Esophagus muscularis mucosa (tissue), 4 donors: ENCODE measurements around the gene IRX2. TPM values are rescaled to one million over a fixed set of nuclear protein-coding genes. Genes with fewer than 3 reads are reported as not detected.

ENCODE experiments used
- DNase-seq: peaks from one replicate; pipeline ENCODE4 v3.0.0-alpha.2; 2017; ENCODE audit errors: extremely low spot score
- H3K27ac ChIP-seq, 4 donors: fragments of 200-600 bp; sonication (generic); replicated peaks in 1 of 4; 1 replicate in 3 of 4; 2 replicates in 1 of 4; pipeline ENCODE4 v1.5.1; 2016 to 2019; ENCODE audit warnings: mild to moderate bottlenecking in 1 of 4
- H3K27me3 ChIP-seq, 4 donors: fragments of 200-600 bp; sonication (generic); one replicate each; pipeline versions ENCODE4 v1.5.1 to v1.6.0; 2016 to 2019
- H3K36me3 ChIP-seq, 4 donors: fragments of 200-600 bp; sonication (generic); one replicate each; pipeline ENCODE4 v1.5.1; 2016 to 2019
- H3K4me1 ChIP-seq, 4 donors: fragments of 200-600 bp; sonication (generic); one replicate each; pipeline ENCODE4 v1.5.1; 2016 to 2019
- H3K4me3 ChIP-seq, 4 donors: fragments of 200-600 bp; sonication (generic); 1 replicate in 2 of 4; 2 replicates in 2 of 4; pipeline ENCODE4 v1.5.1; 2016 to 2019; ENCODE audit warnings: mild to moderate bottlenecking in 4 of 4, moderate library complexity in 1 of 4
- H3K9me3 ChIP-seq, 4 donors: fragments of 200-600 bp; sonication (generic); 1 replicate in 3 of 4; 2 replicates in 1 of 4; pipeline ENCODE4 v1.5.1; 2016 to 2019
- EP300 ChIP-seq: sonication (generic); formaldehyde crosslinking; IDR thresholded peaks from one replicate; pipeline ENCODE4 v1.6.1; 2017; ENCODE audit warnings: antibody characterized with exemption
- POLR2A ChIP-seq: fragments of 450-650 bp; IDR thresholded peaks from one replicate; pipeline ENCODE4 v1.6.1; 2017; ENCODE audit warnings: antibody characterized with exemption, moderate library complexity, mild to moderate bottlenecking, low read depth
- POLR2AphosphoS5 ChIP-seq, 2 donors: sonication (generic); formaldehyde crosslinking; IDR thresholded peaks; one replicate each; pipeline ENCODE4 v1.6.1; 2017; ENCODE audit warnings: antibody characterized with exemption in 2 of 2
- WGBS: methylation state at CpG from one replicate; pipeline ENCODE4 v1.1.5; 2018; 5-methylcytosine and 5-hydroxymethylcytosine counted together
- intact Hi-C: fragments of 100-400 bp; cut with DNase I; formaldehyde crosslinking; loops from one replicate; pipeline ENCODE4 v1.15.1; 2023
- total RNA-seq, 4 donors: library from RNA; depleted of rRNA; stranded (reverse); fragments of >200 nt; gene quantifications; one replicate each; pipeline versions ENCODE4 v1.1.0 to v1.2.1, GENCODE V29; 2016
- TF ChIP-seq, protein P1 (sequence below), 3 experiments: fragments of 200-600 bp in 2 of 3; fragments of 450-650 bp in 1 of 3; sonication (generic) in 2 of 3; IDR thresholded peaks; one replicate each; pipeline ENCODE4 v1.5.1; 2017 to 2019; ENCODE audit warnings: antibody characterized with exemption in 3 of 3, mild to moderate bottlenecking in 2 of 3, moderate library complexity in 1 of 3

Gene IRX2
- total RNA-seq, 4 donors from 2014 or later = 0.17 to 0.26 TPM; not detected in 2

DNA sequence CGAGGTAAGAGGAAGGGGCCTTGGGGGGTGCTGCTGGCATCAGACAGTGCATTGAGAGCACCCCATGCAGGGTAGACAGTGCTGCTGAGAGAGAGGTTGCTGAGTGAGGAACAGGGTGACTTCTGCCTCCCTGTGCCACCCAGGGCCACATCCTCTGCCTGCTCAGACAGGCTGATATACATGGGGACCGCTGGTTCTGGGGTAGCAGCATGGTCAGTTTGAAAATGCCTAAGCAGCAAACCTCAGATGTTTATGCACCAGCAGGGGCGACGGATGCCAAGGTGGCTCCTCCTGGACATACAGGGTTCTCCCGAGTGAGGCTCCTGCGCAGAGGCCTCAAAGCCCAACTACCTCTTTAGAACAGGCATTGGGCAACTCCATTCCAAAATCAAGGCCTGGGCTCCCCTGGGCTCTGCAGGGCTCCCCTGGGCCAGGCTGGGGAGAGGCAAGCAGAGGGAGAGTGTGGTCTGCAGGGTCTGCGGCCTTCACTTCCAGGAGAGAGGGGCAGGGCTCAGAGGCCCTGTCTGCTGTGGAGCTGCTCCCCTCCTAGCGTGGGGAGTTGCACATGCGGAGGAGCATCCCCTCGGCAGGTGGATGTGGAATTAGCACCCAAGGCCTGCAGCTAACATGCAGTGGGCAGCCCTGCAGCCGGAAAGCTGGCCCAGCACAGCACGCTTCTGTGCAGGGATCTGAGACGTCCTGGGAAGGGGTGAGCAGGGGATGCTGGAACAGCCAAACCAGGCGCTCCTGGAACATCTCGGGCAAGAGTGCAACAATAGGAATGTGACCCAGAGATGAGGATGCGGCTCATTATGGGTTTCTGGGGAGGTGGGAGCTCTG, 46.5 kb downstream of the IRX2 start:
- Histone ChIP-seq H3K9me3 (no peaks in the 10 kb centered on the region), H3K27ac (no peak overlapping the region), H3K27me3 (peaks cover 0 to 44% (median 0%) of the 10 kb centered on the region in 4 donors), H3K4me3 (no peak overlapping the region), H3K4me1 (no peaks in the 10 kb centered on the region), H3K36me3 (no peaks in the 10 kb centered on the region)
- 77% methylated on average over 16 of the region's 16 CpGs for WGBS
- TF ChIP-seq, protein P1, sequence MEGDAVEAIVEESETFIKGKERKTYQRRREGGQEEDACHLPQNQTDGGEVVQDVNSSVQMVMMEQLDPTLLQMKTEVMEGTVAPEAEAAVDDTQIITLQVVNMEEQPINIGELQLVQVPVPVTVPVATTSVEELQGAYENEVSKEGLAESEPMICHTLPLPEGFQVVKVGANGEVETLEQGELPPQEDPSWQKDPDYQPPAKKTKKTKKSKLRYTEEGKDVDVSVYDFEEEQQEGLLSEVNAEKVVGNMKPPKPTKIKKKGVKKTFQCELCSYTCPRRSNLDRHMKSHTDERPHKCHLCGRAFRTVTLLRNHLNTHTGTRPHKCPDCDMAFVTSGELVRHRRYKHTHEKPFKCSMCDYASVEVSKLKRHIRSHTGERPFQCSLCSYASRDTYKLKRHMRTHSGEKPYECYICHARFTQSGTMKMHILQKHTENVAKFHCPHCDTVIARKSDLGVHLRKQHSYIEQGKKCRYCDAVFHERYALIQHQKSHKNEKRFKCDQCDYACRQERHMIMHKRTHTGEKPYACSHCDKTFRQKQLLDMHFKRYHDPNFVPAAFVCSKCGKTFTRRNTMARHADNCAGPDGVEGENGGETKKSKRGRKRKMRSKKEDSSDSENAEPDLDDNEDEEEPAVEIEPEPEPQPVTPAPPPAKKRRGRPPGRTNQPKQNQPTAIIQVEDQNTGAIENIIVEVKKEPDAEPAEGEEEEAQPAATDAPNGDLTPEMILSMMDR (IDR thresholded peaks at IDR 0.05) = no peak
- TF ChIP-seq POLR2A (no peak), EP300 (no peak), POLR2AphosphoS5 (IDR thresholded peaks at IDR 0.05) (no peak)
- no peak for DNase-seq
- intact Hi-C loops = no loop called here

DNA sequence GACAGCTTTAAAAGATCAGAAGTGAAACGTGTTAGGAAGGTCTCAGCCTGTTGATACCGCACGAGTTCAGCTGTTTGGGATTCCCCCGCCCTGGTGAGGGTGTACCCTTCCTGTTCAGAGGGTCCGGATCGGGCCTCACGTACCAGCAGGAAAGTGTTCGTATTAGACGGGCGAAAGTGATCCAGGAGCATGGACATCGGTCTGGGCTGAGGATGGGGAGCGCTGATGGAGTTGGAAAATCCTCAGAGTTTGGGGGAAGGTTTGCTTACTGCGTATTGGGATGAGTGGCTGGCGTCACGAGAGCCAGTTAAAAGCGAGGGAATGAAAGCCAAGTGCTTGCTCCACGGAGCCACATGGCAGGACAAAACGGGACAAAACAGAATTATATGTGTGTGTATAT, 47.4 kb downstream of the IRX2 start:
- no peak for TF ChIP-seq POLR2AphosphoS5 (IDR thresholded peaks at IDR 0.05)
- TF ChIP-seq POLR2A = no peak
- Histone ChIP-seq H3K9me3 (no peaks in the 10 kb centered on the region), H3K4me3 (no peak overlapping the region), H3K36me3 (no peaks in the 10 kb centered on the region), H3K4me1 (no peaks in the 10 kb centered on the region), H3K27ac (no peak overlapping the region), H3K27me3 (peaks cover 0 to 53% (median 0%) of the 10 kb centered on the region in 4 donors)
- intact Hi-C loops = no loop called here
- 86% methylated on average over 18 of the region's 18 CpGs for WGBS
- no peak for DNase-seq

DNA sequence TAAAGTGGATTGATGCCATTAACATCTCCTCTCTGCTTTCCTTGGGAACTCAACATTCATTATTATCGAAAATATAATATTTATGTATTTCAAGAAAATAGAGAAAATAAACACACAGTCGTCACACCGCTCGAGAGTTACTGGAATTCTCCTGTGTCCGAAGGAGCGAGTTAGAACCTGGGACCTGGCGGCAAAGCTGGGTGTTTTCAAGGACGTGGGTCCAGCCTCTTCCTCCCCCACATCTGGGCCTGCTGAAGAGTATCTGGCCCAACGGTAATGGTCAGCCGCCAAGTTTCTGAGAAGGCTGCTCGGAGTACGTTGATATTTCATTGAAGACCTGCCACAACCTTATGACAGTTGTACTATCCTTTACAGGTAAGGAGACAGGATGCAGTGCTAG, 47.9 kb downstream of the IRX2 start:
- no peak for DNase-seq
- intact Hi-C loops = no loop called here
- 68% methylated on average over 12 of the region's 12 CpGs for WGBS

DNA sequence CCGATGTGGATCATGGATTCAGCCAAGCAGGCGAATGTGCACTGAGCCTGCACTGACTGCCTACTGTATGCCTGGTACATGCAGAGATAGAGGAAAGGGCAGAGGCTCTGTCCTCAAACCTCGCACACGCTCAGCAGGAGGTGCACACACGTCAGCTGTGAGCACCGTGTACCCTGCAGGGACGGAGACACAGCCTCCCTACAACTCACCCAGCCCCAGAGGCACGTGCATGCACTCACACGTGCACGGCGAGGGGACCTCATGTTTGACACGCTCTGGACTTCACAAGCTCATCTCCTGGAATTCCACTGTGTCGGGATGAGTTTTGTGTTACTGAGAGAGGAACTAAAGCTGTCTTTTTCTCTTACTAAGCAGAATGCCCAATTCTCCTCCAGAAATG, 48.4 kb downstream of the IRX2 start:
- Histone ChIP-seq H3K9me3 (no peaks in the 10 kb centered on the region), H3K27ac (no peak overlapping the region), H3K36me3 (no peaks in the 10 kb centered on the region), H3K4me3 (no peak overlapping the region), H3K27me3 (peaks cover 0 to 55% (median 0%) of the 10 kb centered on the region in 4 donors), H3K4me1 (no peaks in the 10 kb centered on the region)
- DNase-seq = no peak
- intact Hi-C loops = no loop called here
- 70% methylated on average over 10 of the region's 13 CpGs for WGBS
- no peak for TF ChIP-seq POLR2A
- TF ChIP-seq, protein P1 (IDR thresholded peaks at IDR 0.05) = no peak
- no peak for TF ChIP-seq EP300
- no peak for TF ChIP-seq POLR2AphosphoS5 (IDR thresholded peaks at IDR 0.05)

More for the DNA sequence above, 47.9 kb downstream of the IRX2 start:
- Histone ChIP-seq H3K27me3 (peaks cover 0 to 55% (median 0%) of the 10 kb centered on the region in 4 donors), H3K36me3 (no peaks in the 10 kb centered on the region), H3K4me3 (no peak overlapping the region), H3K9me3 (no peaks in the 10 kb centered on the region), H3K4me1 (no peaks in the 10 kb centered on the region), H3K27ac (no peak overlapping the region)
- TF ChIP-seq POLR2AphosphoS5 (IDR thresholded peaks at IDR 0.05) (no peak), POLR2A (no peak), EP300 (no peak)
- TF ChIP-seq, protein P1 (IDR thresholded peaks at IDR 0.05) = no peak

DNA sequence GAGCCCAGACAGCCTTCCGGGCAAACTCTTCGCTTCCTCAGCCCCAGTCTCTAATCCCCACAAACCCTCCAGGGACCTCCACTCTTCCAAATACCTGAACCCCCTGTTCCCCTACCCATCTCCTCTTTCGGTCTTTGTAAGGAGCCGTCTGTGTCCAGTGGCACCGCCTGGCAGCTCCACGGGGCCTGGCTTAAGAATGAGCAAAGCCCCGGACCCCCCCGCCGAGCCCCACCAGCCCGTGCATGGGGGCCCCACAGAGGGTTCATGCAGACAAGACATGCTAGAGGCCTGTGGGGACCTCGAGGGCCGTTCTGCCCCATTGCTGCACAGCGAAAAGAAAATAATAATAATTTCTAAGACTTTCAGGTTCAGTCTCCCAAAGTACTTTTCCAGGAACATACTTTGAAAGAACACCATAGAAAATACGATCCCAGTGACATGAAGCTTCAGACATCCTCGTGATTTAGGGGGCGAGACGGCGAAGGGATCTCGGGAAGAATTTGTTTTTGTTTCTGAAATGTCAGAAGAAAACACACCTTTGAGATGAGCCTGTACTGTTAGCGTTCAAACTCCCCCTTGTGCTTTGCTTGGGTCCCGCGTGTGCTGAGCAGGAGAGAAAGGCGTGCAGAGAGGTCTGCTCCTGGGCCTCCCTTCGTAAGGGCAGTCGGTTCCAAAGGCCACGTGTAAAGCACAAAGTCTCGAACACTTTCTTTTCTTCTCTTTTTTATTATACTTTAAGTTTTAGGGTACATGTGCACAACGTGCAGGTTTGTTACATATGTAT, 49.2 kb downstream of the IRX2 start:
- WGBS = 81% methylated on average over 26 of the region's 28 CpGs
- Histone ChIP-seq H3K27ac (no peak overlapping the region), H3K36me3 (no peaks in the 10 kb centered on the region), H3K4me3 (no peak overlapping the region), H3K9me3 (no peaks in the 10 kb centered on the region), H3K27me3 (peaks cover 0 to 55% (median 0%) of the 10 kb centered on the region in 4 donors), H3K4me1 (no peaks in the 10 kb centered on the region)
- no peak for DNase-seq
- intact Hi-C loops = no loop called here
- TF ChIP-seq POLR2AphosphoS5 (IDR thresholded peaks at IDR 0.05) (no peak), EP300 (no peak), POLR2A (no peak)
- TF ChIP-seq, protein P1 (IDR thresholded peaks at IDR 0.05) = no peak
